AG09309 (cell line): ENCODE data around the gene MFSD6L.
A peak's percentile ranks its signal among the peaks of the same experiment; 100 is the strongest.

ENCODE experiments used
- DNase-seq: peaks from one replicate; pipeline ENCODE4 v3.0.0-alpha.2; 2010; ENCODE audit warnings: low read depth
- H3K4me3 ChIP-seq: 2 replicates; pipeline ENCODE4 v1.5.1; 2011; ENCODE audit warnings: mild to moderate bottlenecking, low read depth, low read length, moderate library complexity; ENCODE audit not compliant: control insufficient read depth
- TF ChIP-seq, protein P1 (sequence below): IDR thresholded peaks from 2 replicates; pipeline ENCODE4 v1.5.1; 2011; ENCODE audit warnings: mild to moderate bottlenecking, low read depth, low read length, inconsistent platforms; ENCODE audit not compliant: insufficient read depth, control insufficient read depth; ENCODE audit errors: missing control alignments

MFSD6L gene

DNA sequence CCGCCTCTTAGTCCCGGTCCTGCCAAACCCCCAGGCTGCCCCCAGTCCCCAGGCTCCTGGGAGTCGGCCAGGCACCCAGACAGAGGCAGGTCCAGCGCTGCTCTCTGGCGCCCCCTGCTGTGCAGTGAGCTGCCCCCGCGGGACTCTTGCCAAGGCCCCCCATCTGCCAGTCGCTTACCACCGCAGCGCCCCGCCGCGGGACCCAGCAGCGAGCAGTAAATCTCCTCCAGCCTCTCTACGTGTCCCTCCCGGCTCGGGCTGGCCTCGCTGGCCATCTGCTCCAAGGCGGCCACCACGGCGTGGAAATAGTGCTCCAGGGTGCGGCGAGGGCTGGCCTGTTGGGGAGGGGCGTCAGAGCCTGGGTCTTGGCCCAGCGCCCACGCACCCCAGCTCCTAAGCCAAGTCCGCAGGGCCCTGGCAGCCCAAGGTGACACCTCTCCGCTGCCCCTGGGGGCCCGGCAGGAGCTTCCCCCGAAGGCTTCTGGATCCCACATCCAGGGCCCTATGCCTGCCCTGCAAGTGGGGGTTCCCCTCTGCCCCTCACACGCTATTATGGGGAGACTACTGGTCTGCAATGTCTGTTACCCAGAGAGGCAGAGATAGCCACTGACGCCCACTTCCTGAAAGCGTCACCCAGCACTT, 33.7 kb upstream of the MFSD6L start:
- no peak for DNase-seq
- TF ChIP-seq, protein P1, sequence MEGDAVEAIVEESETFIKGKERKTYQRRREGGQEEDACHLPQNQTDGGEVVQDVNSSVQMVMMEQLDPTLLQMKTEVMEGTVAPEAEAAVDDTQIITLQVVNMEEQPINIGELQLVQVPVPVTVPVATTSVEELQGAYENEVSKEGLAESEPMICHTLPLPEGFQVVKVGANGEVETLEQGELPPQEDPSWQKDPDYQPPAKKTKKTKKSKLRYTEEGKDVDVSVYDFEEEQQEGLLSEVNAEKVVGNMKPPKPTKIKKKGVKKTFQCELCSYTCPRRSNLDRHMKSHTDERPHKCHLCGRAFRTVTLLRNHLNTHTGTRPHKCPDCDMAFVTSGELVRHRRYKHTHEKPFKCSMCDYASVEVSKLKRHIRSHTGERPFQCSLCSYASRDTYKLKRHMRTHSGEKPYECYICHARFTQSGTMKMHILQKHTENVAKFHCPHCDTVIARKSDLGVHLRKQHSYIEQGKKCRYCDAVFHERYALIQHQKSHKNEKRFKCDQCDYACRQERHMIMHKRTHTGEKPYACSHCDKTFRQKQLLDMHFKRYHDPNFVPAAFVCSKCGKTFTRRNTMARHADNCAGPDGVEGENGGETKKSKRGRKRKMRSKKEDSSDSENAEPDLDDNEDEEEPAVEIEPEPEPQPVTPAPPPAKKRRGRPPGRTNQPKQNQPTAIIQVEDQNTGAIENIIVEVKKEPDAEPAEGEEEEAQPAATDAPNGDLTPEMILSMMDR: peak; percentile 28
- no peak overlapping the region for H3K4me3 ChIP-seq

- TF ChIP-seq, protein P1: no peak
- DNase-seq: no peak
- no peak overlapping the region for H3K4me3 ChIP-seq
Measured at GRCh38 chr17:8831234-8831849, 32.2 kb upstream of the MFSD6L start.

DNA sequence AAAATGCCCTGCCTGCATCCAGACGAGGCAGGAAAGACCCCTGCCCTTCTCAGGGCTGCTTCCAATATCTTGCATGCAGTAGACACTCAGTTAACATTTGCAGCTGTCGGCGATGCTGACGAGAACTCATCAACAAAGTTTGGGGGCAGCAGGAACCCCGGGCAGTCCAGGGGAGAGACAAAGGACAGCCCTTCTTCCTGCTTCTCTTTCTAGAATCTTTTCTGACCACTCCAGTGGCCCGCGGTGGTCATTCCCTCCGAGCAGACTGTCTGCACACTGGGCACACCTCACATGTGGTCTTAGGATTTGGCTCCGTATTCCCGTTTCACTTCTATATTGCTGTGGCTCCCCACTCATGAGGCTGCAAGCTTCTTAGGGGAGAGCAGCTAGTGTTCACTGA, 31.0 kb upstream of the MFSD6L start:
- TF ChIP-seq, protein P1: no peak
- H3K4me3 ChIP-seq: no peak overlapping the region
- DNase-seq: no peak

DNA sequence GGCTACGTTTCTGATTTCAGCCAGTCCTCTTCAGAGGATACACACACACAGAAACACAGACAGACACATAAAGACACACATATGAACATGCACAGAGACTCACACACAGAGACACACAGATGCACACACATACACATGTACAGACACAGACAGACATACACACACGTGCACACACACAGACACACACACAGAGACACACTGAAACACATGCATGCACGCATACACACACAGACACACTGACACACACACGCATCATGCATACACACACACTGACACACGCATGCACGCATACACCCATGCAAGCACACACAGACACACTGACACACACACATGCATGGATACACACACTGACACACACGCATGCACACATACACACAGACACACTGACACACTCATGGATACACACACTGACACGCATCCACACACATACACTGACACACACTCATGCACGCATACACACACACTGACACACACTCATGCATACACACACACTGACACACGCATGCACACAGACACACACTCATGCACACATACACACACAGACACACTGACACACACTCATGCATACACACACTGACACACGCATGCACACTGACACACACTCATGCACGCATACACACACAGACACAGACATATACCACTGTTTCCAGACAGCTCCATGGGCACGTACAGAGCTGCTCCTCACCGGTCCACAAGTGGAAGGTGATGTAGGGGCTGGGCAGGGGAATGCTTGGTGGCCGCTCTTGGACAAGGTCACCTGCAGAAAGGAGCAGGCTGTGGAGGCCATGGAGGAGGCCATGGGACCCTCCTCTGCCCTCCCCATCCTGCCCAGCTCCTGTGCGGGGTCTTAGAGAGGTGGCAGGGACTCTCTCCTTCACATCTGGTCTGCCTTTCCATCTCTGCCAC, 30.1 kb upstream of the MFSD6L start:
- H3K4me3 ChIP-seq: no peak overlapping the region
- TF ChIP-seq, protein P1: no peak
- no peak for DNase-seq

DNA sequence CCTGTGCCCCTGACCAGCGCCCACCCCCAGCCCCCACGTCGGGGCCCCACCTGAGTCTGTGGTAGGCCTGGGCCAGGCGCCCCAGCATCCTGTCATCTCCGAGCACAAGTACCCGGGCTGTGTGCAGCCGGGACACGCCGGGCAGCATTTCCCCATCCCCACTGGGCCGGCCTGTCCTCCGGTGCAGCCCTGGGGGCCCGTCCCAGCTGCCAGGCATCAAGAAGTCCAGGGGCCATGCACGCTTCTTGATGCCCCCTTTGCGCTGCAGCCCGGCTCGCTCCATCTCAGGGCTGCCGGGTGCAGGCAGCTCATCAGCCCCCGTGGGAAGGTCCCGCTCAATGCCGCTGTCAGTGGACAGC, 29.3 kb upstream of the MFSD6L start:
- no peak for DNase-seq
- no peak overlapping the region for H3K4me3 ChIP-seq
- TF ChIP-seq, protein P1: no peak

DNA sequence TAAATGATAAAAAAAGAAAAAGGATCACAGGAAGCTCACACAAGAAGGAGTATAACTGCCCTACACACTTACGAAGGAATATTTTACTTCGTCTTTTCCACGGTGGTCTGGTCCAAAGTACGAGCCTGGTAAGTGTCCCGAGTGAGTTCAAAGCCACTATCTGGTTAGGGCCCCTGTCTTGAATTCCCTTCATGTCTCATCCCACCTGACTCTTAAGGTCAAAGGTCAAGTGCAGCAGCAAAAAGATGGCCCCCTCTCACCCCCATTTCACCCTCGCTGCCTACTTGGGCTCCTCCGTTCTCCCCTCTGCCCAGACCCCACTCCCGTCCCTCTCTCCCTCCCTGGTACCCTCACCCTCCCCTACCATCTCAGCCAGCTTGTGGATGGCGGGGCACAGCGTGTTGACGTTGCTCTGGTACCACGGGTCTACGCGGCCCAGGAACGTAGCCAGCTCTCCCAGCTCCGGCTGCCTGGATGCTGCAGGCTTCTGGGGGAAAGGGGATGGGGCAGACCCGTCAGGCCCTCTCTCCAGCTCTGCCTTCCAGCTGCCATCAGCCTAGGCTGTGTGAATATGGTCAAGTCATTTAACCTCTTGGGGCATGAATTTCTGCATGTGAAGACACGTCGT, 27.8 kb upstream of the MFSD6L start:
- H3K4me3 ChIP-seq: no peak overlapping the region
- DNase-seq: no peak
- TF ChIP-seq, protein P1: no peak
